Naive thymus-derived CD4-positive, alpha-beta T cell (primary cell): ENCODE measurements around the gene PHC3. TPM values are rescaled to one million over a fixed set of nuclear protein-coding genes. Genes with fewer than 3 reads are reported as not detected.
"Not testable (repeated sequence)": the region's sequence is repeated elsewhere in the genome, so short reads cannot be mapped to it uniquely, and the experiment has no call there.

ENCODE experiments used
- ATAC-seq: fragments of 150-1000 bp; cut with Tn5 transposase; 2 replicates; pipeline ENCODE4 v1.10.0; 2021; ENCODE audit warnings: mild to moderate bottlenecking, moderate library complexity
- CTCF ChIA-PET: fragments of 350-600 bp; sonication (Branson Sonifier 250); formaldehyde crosslinking; loops from one replicate; lab custom pipeline; 2021; ENCODE audit warnings: antibody characterized with exemption; lab: Charles Lee
- POLR2A ChIA-PET: fragments of 350-600 bp; sonication (Branson Sonifier 250); formaldehyde crosslinking; loops from one replicate; lab custom pipeline; 2021; ENCODE audit warnings: antibody characterized with exemption, inconsistent platforms; lab: Charles Lee
- DNase-seq, 9 donors: peaks; one replicate each; pipeline versions ENCODE4 v3.0.0 to v3.0.0-alpha.2; 2020 to 2022; ENCODE audit warnings: mixed read lengths in 1 of 9
- H3K27ac ChIP-seq: one replicate; pipeline ENCODE4 v1.7.0; 2013; ENCODE audit warnings: mild to moderate bottlenecking, low read depth, low read length, moderate library complexity
- H3K27me3 ChIP-seq, 2 donors: one replicate each; pipeline ENCODE4 v1.7.0; 2013; ENCODE audit warnings: low read length in 2 of 2, mild to moderate bottlenecking in 2 of 2, moderate library complexity in 2 of 2; ENCODE audit not compliant: control insufficient read depth in 2 of 2, insufficient read depth in 2 of 2
- H3K36me3 ChIP-seq, 3 experiments: 1 replicate in 2 of 3; 2 replicates in 1 of 3; pipeline ENCODE4 v1.7.0; 2013; ENCODE audit warnings: low read length in 3 of 3, mild to moderate bottlenecking in 3 of 3, moderate library complexity in 1 of 3; ENCODE audit not compliant: insufficient read depth in 3 of 3, control insufficient read depth in 2 of 3
- H3K4me1 ChIP-seq, 2 donors: one replicate each; pipeline ENCODE4 v1.7.0; 2013; ENCODE audit warnings: low read length in 2 of 2, mild to moderate bottlenecking in 2 of 2, moderate library complexity in 1 of 2; ENCODE audit not compliant: control insufficient read depth in 2 of 2, insufficient read depth in 2 of 2
- H3K4me3 ChIP-seq: 2 replicates; pipeline ENCODE4 v1.7.0; 2013; ENCODE audit warnings: mild to moderate bottlenecking, low read length
- H3K9me3 ChIP-seq, 3 experiments: 1 replicate in 2 of 3; 2 replicates in 1 of 3; pipeline ENCODE4 v1.7.0; 2013; ENCODE audit warnings: low read length in 3 of 3; ENCODE audit not compliant: control insufficient read depth in 2 of 3
- H3K27ac Mint-ChIP-seq, 9 donors: one replicate each; pipeline ENCODE4 v1.8.0; 2020 to 2022; ENCODE audit warnings: mixed read lengths in 9 of 9, mild to moderate bottlenecking in 8 of 9, moderate library complexity in 5 of 9, inconsistent platforms in 2 of 9
- H3K27me3 Mint-ChIP-seq, 5 donors: one replicate each; pipeline ENCODE4 v1.8.0; 2021 to 2022; ENCODE audit warnings: mixed read lengths in 5 of 5, mild to moderate bottlenecking in 1 of 5
- H3K36me3 Mint-ChIP-seq, 5 donors: one replicate each; pipeline ENCODE4 v1.8.0; 2020 to 2022; ENCODE audit warnings: mixed read lengths in 5 of 5, mild to moderate bottlenecking in 3 of 5, inconsistent platforms in 1 of 5
- H3K4me1 Mint-ChIP-seq, 7 donors: one replicate each; pipeline ENCODE4 v1.8.0; 2020 to 2022; ENCODE audit warnings: mixed read lengths in 7 of 7, mild to moderate bottlenecking in 3 of 7, inconsistent platforms in 1 of 7
- H3K4me3 Mint-ChIP-seq, 10 donors: one replicate each; pipeline ENCODE4 v1.8.0; 2020 to 2022; ENCODE audit warnings: mild to moderate bottlenecking in 10 of 10, mixed read lengths in 10 of 10, moderate library complexity in 6 of 10, inconsistent platforms in 2 of 10
- H3K9me3 Mint-ChIP-seq, 11 donors: one replicate each; pipeline ENCODE4 v1.8.0; 2020 to 2022; ENCODE audit warnings: mixed read lengths in 11 of 11, mild to moderate bottlenecking in 4 of 11, inconsistent platforms in 1 of 11, moderate library complexity in 1 of 11
- intact Hi-C, 2 donors: fragments of 100-400 bp; cut with micrococcal nuclease; formaldehyde crosslinking; loops; one replicate each; pipeline ENCODE4 v1.15.1; 2023
- polyA plus RNA-seq, 2 donors: library from polyadenylated mRNA; unstranded; fragments of 300-500 nt; fragmentation: Illumina TruSeq; gene quantifications; one replicate each; pipeline ENCODE4 v1.2.3, GENCODE V29; 2021
- total RNA-seq, 6 experiments: library from RNA in 5 of 6; stranded (reverse) in 5 of 6; gene quantifications; 1 replicate in 5 of 6; 2 replicates in 1 of 6; pipeline ENCODE4 v1.2.3 and lab custom pipeline; 2021 to 2026

PHC3 gene
- total and polyA plus RNA-seq, 7 experiments from 2014 or later: 46.3 to 215 (median 130) TPM

DNA sequence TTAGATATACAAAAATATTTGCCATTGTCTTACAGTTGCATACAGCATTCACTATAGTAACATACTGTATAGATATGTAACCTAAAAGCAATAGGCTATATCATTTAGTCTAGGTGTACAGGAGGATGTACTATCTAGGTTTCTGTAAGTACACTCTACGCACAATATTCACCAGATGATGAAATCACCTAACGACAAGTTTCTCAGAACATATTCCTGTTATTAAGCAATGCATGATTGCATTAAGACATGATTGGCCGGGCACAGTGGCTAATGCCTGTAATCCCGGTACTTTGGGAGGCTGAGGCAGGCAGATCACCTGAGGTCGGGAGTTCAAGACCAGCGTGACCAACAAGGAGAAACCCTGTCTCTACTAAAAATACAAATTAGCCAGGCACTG, 26.2 kb upstream of the PHC3 start:
- no peaks in the 10 kb centered on the region for H3K36me3 ChIP-seq
- ChIA-PET CTCF (no interaction called here), POLR2A (no interaction called here)
- H3K9me3 Mint-ChIP-seq: peaks cover 0 to 6% (median 3%) of the 10 kb centered on the region in 11 donors
- H3K4me3 Mint-ChIP-seq: no peak overlapping the region
- intact Hi-C loops: no loop called here
- no peak overlapping the region for H3K27ac ChIP-seq
- H3K36me3 Mint-ChIP-seq: peaks cover 0 to 4% (median 0%) of the 10 kb centered on the region in 5 donors
- H3K4me3 ChIP-seq: no peak overlapping the region
- H3K4me1 ChIP-seq: no peaks in the 10 kb centered on the region
- DNase-seq: no peak
- no peaks in the 10 kb centered on the region for H3K9me3 ChIP-seq
- no peak overlapping the region for H3K27ac Mint-ChIP-seq
- H3K4me1 Mint-ChIP-seq: no peaks in the 10 kb centered on the region
- peaks cover 0 to 6% of the 10 kb centered on the region in 2 donors for H3K27me3 ChIP-seq
- peaks cover 5 to 23% (median 16%) of the 10 kb centered on the region in 5 donors for H3K27me3 Mint-ChIP-seq
- no peak for ATAC-seq

DNA sequence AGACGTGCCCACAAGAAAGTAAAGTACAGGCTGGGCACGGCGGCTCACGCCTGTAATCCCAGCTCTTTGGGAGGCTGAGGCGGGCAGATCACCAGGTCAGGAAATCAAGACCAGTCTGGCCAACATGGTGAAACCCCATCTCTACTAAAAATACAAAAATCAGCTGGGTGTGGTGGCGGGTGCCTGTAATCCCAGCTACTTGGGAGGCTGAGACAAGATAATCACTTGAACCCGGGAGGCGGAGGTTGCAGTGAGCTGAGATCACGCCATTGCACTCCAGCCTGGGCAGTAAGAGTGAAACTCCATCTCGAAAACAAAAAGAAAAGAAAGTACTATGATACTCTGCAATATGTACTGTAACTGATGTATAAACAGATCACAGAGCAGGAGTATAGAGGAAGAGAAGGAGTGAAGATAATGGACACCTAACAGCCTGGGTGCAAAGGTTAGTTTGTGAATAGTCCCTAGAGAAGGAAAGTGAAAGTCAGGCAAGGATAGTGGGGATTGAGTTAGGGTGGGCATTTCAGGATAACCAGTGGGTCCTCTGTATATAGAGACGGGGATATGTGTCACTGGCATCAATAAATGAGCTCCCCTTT, 24.7 kb upstream of the PHC3 start:
- DNase-seq, H3K36me3 Mint-ChIP-seq, H3K27ac ChIP-seq, H3K4me1 Mint-ChIP-seq, H3K9me3 ChIP-seq, H3K4me3 ChIP-seq, intact Hi-C loops, H3K27me3 ChIP-seq, H3K4me1 ChIP-seq, H3K36me3 ChIP-seq, H3K9me3 Mint-ChIP-seq, ATAC-seq, H3K4me3 Mint-ChIP-seq: not testable (repeated sequence)
- H3K27me3 Mint-ChIP-seq: peaks cover 5 to 21% (median 18%) of the 10 kb centered on the region in 5 donors
- POLR2A ChIA-PET: interaction anchor here (1.0 kb wide), 1 partner anchor 12 kb away, joined by 3 read pairs; no protein-coding TSS in a partner anchor
- H3K27ac Mint-ChIP-seq: peak overlapping the region in 2 of 9 donors; percentile 3 to 90
- CTCF ChIA-PET: interaction anchor here (0.6 kb wide), 1 partner anchor 34 kb away, joined by 3 read pairs; no protein-coding TSS in a partner anchor

DNA sequence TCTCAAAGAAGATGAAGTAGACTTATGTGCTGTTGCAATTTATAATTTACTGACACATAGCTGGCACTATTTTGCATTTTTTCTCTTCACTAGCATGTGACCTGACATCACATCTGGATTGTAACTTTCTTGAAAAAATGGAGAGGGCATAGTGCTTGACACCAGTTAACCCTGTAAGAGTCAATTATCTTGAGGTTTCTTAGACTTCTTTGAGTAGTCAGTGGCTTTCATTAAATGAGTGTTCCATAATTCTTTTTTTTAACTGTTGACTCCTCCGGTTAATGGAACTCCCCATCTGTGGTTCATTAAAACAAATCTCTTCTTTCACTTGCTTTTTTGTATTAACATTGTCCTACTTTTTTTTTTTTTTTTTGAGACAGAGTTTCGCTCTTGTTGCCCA, 23.8 kb upstream of the PHC3 start:
- H3K36me3 Mint-ChIP-seq: no peaks in the 10 kb centered on the region
- H3K36me3 ChIP-seq: no peaks in the 10 kb centered on the region
- intact Hi-C loops: no loop called here
- DNase-seq (no peak), ATAC-seq (no peak)
- H3K9me3 ChIP-seq: no peaks in the 10 kb centered on the region
- ChIA-PET CTCF (interaction anchor here (0.6 kb wide), 1 partner anchor 12 kb away, joined by 3 read pairs; no protein-coding TSS in a partner anchor), POLR2A (no interaction called here)
- H3K4me1 Mint-ChIP-seq: no peaks in the 10 kb centered on the region
- peaks cover 5 to 25% (median 18%) of the 10 kb centered on the region in 5 donors for H3K27me3 Mint-ChIP-seq
- peaks cover 0 to 6% of the 10 kb centered on the region in 2 donors for H3K27me3 ChIP-seq
- no peak overlapping the region for H3K4me3 ChIP-seq
- no peaks in the 10 kb centered on the region for H3K4me1 ChIP-seq
- H3K9me3 Mint-ChIP-seq: peaks cover 0 to 3% (median 0%) of the 10 kb centered on the region in 11 donors
- no peak overlapping the region for H3K4me3 Mint-ChIP-seq
- H3K27ac Mint-ChIP-seq: no peak overlapping the region
- no peak overlapping the region for H3K27ac ChIP-seq

DNA sequence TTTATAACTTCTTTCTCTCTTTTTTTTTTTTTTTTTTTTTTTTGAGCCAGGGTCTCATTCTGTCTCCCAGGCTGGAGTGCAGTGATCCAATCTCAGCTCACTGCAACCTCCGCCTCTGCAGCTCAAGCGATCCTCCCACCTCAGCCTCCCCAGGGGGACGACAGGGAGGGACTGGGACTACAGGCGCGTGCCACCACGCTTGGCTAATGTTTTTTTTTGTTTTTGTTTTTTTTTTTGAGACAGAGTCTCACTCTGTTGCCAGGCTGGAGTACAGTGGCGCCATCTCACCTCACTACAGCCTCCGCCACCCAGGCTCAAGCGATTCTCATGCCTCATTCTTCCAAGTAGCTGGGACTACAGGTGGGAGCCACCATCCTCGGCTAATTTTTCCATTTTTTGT, 23.0 kb upstream of the PHC3 start:
- Mint-ChIP-seq H3K9me3 (peaks cover 0 to 3% (median 0%) of the 10 kb centered on the region in 11 donors), H3K4me1 (no peaks in the 10 kb centered on the region), H3K27ac (no peak overlapping the region), H3K27me3 (peaks cover under 1 to 26% (median 13%) of the 10 kb centered on the region in 5 donors), H3K36me3 (no peaks in the 10 kb centered on the region), H3K4me3 (no peak overlapping the region)
- Histone ChIP-seq H3K4me3 (no peak overlapping the region), H3K9me3 (no peaks in the 10 kb centered on the region), H3K27me3 (peaks cover 0 to 6% of the 10 kb centered on the region in 2 donors), H3K4me1 (no peaks in the 10 kb centered on the region), H3K36me3 (no peaks in the 10 kb centered on the region), H3K27ac (no peak overlapping the region)
- intact Hi-C loops: no loop called here
- DNase-seq: no peak
- ChIA-PET POLR2A (no interaction called here), CTCF (interaction anchor here (0.6 kb wide), 2 partner anchors 12 to 99 kb away, joined by 3 to 8 read pairs; no protein-coding TSS in a partner anchor)
- no peak for ATAC-seq

DNA sequence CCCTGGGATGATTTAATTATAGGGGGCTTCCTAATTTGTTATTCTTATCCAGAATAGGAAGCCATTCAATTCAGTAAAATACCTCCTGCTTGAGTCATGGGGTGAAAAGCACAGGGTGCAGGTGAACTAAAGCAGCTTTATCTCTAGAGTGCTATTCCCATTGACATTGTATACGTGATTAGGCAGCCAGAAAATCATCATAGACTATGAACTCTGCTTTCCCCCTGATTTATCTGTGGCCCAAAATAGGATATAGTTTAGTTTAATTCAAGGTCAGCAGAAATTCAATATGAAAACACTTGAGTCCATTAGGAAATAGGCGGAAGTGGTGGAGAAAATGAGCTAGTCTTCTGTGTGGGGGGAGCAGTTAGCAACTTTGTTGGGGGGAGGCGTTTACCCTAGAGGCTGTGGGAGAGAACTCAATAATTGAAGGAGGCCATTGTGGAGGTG, 22.5 kb upstream of the PHC3 start:
- ChIA-PET POLR2A (no interaction called here), CTCF (interaction anchor here (0.6 kb wide), 1 partner anchor 98 kb away, joined by 8 read pairs; no protein-coding TSS in a partner anchor)
- Histone ChIP-seq H3K27me3 (peaks cover 0 to 6% of the 10 kb centered on the region in 2 donors), H3K36me3 (no peaks in the 10 kb centered on the region), H3K27ac (no peak overlapping the region), H3K9me3 (no peaks in the 10 kb centered on the region), H3K4me1 (no peaks in the 10 kb centered on the region), H3K4me3 (no peak overlapping the region)
- intact Hi-C loops: no loop called here
- Mint-ChIP-seq H3K9me3 (peaks cover 0 to 3% (median 0%) of the 10 kb centered on the region in 11 donors), H3K27ac (no peak overlapping the region), H3K4me3 (no peak overlapping the region), H3K36me3 (no peaks in the 10 kb centered on the region), H3K4me1 (no peaks in the 10 kb centered on the region), H3K27me3 (peaks cover 0 to 31% (median 13%) of the 10 kb centered on the region in 5 donors)
- no peak for ATAC-seq
- DNase-seq: no peak

- Histone ChIP-seq H3K36me3 (no peaks in the 10 kb centered on the region), H3K27me3 (peaks cover 0 to 6% of the 10 kb centered on the region in 2 donors), H3K9me3 (no peaks in the 10 kb centered on the region), H3K4me3 (no peak overlapping the region), H3K27ac (no peak overlapping the region), H3K4me1 (no peaks in the 10 kb centered on the region)
- no peak overlapping the region for H3K27ac Mint-ChIP-seq
- no peak for ATAC-seq
- peaks cover 0 to 3% (median 0%) of the 10 kb centered on the region in 11 donors for H3K9me3 Mint-ChIP-seq
- H3K36me3 Mint-ChIP-seq: no peaks in the 10 kb centered on the region
- POLR2A ChIA-PET: no interaction called here
- intact Hi-C loops: no loop called here
- no peak for DNase-seq
- no peak overlapping the region for H3K4me3 Mint-ChIP-seq
- H3K27me3 Mint-ChIP-seq: peaks cover 0 to 28% (median 13%) of the 10 kb centered on the region in 5 donors
- CTCF ChIA-PET: no interaction called here
- no peaks in the 10 kb centered on the region for H3K4me1 Mint-ChIP-seq
Measured at GRCh38 chr3:170203457-170203856, 21.9 kb upstream of the PHC3 start.
